GM19240 (cell line): ENCODE results near the gene MRRF.

ENCODE experiments used
- DNase-seq: peaks from one replicate; pipeline ENCODE4 v3.0.0; 2011; ENCODE audit warnings: low spot score; ENCODE audit not compliant: insufficient read length

Gene MRRF

GRCh38 chr9:122380293-122380692 is 115.6 kb downstream of the MRRF start:
- no peak for DNase-seq
